HG03175 (cell line): ENCODE data around the gene KAZN.

ENCODE experiments used
- ATAC-seq: cut with Tn5 transposase; IDR thresholded peaks from one replicate; pipeline ENCODE4 v1.9.1; 2021; ENCODE audit warnings: mild to moderate bottlenecking, moderate library complexity; ENCODE audit not compliant: unreplicated experiment

Gene KAZN

DNA sequence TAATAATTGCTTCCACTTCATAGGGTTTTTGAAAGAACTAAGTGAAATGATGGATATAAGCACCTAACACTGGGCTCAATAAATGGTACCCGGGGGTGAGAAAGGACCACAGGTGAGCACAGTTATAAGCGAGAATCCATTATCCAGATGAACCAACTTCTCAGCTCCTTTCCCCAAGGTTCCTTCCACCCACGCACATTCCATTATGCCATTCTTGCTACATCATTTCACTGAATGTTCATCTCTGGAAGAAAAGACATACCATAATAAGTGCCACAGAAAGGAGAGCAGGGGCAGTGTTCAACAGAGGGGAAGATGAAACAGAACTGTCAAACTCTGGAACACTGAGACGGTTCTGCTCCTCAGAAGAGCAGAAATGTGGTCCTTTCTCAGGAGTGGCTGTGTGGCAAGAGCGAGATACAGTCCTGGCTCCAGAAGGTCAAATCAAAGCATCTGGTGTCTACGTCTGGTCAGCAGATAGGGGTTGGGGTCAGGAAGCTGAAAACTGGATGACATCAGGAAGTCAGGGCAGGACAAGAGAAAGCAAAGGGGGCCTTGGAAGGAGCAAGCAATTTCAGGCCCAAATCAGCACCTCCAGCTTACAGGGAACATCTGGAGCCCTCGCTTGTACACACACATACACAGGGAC, 299.6 kb downstream of the KAZN start:
- no peak for ATAC-seq

DNA sequence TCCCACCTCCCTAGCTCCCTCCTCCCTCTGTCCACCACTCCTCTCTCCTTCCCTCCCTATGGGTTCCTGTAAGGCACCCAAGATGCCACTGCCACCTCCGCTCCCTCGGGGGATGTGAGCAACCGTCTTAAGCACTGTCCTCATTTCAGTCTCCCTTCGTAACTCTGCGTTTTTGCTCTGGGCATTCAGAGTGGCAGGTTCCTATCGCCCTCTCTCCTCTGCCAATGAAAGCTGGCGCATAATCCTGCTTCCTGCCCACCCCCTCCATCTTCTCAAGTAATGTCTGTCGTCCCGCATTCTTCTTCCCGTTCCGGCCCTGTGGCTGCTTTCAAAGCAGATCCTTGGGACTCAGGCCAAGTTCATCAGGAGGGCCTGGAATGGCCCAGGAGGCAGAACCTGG, 301.2 kb downstream of the KAZN start:
- no peak for ATAC-seq

- ATAC-seq = no peak
Observed at GRCh38 chr1:14901371-14901954, 303.0 kb downstream of the KAZN start.

DNA sequence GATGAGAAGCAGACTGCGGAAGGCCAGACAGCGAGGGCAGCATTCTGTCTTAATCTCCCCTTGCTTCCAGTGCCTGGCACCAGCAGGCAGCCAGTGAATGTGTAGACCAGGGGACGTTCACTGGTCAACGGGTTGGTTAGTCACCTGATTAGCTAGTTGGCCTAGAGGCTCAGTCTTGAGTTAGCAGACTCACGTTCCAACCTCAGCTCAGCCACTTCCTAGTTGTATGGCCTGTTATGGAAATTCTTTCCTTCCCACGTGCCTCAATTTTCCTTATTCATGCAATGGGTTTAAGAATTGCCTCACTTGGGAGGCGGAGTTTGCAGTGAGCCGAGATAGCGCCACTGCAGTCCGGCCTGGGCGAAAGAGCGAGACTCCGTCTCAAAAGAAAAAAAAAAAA, 305.4 kb downstream of the KAZN start:
- no peak for ATAC-seq

DNA sequence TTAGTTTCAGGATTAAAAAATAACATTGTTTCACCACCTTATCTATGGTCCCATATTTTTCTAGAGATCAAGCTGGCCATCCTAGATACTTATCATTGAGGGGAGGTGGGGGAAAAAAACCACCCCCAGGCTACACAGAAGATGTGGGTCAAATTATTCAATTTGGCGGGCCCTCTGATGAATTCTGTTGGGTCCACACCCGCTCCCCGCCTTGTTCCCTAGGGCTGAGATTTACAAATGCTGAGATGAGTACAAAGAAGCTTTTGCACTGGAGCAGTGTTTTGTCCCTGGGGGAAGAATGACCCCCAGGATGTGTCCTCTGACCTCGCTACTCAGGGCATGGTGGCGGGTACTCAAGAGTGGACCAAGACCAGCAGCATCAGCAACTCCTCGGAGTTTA, 308.2 kb downstream of the KAZN start:
- ATAC-seq = no peak

DNA sequence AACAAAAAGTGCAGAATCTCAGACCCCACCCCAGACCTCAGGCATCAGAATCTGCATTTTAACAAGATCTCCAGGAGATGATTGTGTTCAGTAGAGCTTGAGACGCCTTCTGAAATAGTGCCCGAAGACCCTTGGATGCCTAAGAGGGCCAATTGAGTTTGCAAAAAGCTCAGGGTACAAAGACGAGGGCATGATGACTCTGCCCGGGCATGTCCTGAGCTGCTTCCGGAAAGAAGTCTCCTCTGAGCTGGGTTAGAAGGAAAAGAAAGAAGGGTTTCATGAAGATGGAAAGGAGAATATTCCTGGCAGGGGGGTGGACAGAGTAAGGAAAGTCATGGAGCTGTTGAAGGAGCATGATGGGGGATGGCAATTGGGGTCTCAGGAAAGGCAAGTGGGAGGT, 308.9 kb downstream of the KAZN start:
- no peak for ATAC-seq

GRCh38 chr1:14909273-14909672, 310.8 kb downstream of the KAZN start:
- no peak for ATAC-seq

DNA sequence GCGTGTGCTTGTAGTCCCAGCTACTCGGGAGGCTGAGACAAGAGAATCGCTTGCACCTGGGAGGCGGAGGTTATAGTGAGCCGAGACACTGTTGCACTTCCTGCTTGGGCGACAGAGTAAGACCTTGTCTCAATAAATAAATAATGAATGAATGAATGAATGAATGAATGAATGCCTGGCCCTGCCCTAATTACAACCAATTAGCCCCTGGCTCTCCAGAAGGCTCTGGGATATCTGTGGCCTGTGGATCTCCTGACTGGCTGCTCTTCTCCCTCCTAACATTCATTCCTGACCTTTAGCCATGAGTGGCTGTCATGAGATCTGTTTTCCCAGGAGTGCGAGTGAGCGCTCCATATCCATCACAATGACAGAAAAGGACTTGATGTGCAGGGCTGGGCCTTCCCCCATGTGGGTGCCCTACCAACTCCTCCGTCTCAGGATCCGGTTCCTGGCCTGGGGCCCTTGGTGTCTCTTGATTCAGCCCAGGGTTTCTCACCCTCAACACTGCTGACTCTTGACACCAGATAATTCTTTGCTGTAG, 311.5 kb downstream of the KAZN start:
- no peak for ATAC-seq

GRCh38 chr1:14910984-14911721, 312.7 kb downstream of the KAZN start:
- no peak for ATAC-seq

GRCh38 chr1:14912839-14913481, 314.5 kb downstream of the KAZN start:
- ATAC-seq = no peak

GRCh38 chr1:14913482-14914177, 315.1 kb downstream of the KAZN start:
- no peak for ATAC-seq

- ATAC-seq = no peak
Observed at GRCh38 chr1:14914351-14914988, 316.0 kb downstream of the KAZN start.

DNA sequence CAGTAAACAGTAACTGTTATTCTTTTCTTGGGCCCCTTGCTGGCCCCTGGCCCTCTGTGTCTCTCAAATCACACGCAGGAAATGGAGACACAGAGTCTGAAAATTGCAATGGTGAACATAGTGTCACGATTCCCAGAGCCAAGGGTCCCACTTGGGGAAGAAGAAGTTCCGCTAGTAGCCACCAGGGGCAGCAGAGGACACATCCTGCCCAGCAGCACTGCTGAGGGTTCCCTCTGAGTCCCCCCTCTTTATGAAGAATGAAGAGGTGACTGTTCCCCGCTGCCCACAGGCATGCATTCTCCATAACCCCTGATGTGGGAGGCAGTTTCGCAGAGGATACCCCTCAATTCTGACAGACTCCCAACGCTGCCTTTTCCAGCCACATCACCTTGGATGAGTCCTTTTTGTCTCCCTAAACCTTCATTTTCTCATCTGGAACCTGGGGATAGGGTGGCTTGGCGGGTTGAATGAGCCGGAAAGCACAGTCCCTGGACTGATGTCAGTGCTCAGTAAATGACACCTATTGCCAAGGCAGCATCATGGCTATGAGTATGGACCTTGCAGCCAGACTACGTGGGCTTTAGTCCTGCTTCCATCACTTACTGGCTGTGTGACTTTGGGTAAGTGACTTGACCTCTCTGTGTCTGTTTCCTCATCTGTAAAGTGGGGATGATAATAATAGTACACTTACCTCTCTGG, 317.0 kb downstream of the KAZN start:
- no peak for ATAC-seq

DNA sequence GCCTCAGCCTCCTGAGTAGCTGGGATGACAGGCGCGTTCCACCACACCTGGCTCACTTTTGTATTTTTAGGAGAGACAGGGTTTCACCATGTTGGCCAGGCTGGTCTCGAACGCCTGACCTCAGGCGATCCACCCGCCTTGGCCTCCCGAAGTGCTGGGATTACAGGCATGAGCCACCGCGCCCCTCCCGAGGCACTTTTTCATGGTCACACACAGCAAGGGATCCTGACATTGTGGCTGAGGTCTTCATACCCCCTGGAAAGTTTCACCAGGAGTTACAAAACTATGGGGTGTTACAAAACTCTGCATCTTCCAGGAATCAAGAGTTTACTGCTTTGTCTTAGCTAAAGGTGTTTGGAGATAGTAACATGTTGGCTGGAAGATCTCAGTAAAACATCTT, 320.8 kb downstream of the KAZN start:
- ATAC-seq = no peak

- ATAC-seq = no peak
Observed at GRCh38 chr1:14919751-14920150, 321.3 kb downstream of the KAZN start.

DNA sequence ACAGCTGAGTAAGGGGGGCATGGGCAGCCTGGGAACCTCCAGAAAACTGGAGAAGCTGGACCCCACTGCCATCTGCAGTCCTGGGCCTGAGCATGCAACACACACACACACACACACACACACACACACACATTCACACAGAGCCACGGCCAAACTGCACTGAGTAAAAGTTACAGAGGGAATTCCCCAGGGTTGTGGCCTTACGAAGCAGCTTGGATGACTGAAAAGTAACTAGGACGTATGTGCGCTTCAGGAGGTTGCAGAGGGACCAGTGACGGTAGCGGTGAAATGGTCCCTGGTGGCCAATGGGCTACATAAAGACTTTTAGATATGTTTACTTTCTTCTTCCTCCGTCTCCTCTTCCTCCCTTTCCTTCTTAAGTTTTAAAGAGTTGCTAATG, 322.6 kb downstream of the KAZN start:
- no peak for ATAC-seq

DNA sequence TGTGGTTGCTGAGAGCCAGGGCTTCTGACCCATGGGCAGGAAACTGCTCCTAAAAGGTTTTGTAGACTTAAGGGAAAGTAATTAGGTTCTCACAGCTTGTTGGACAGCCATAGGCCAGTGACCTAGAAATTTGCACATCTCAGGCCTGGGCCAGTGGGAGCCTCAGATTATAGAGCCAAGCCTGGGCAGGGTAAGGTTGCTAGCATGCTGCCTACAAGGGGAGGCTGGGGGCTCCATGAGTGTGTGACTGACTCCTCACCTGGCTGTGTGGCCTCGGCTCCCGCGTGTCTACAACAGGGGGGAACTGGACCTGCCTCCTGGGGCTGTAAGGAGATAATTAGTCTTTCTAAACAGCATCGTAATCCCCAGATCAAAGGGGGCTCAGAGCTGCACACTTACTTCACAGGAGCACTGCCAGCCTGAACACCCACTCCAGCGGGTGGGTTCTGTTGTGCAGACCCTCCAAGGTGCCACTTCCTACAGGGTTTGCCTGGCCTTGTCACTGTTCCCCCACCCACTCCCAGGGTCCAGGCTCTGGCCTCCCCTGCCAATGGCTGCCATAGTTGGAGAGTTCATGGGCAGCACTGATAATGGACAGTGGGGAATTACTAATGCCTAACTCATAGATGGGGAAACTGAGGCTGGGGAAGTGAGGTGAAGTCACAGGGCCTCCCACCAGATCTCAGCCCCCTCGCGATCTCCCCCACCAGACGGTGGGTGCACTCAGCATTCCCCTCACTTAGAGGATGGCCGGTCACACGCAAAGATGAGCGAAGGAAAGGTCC, 324.6 kb downstream of the KAZN start:
- ATAC-seq = no peak

GRCh38 chr1:14923727-14924452, 325.4 kb downstream of the KAZN start:
- ATAC-seq = no peak
